Lower leg skin (tissue), 4 donors: ENCODE results near the gene KIR3DL2. TPM values are rescaled to one million over a fixed set of nuclear protein-coding genes. Genes with fewer than 3 reads are reported as not detected.
"Not testable (repeated sequence)": the region's sequence is repeated elsewhere in the genome, so short reads cannot be mapped to it uniquely, and the experiment has no call there.

Experiments
- DNase-seq, 2 donors: peaks; one replicate each; pipeline ENCODE4 v3.0.0-alpha.2; 2019; ENCODE audit warnings: low spot score in 2 of 2
- H3K4me3 ChIP-seq: fragments of 200-600 bp; sonication (generic); 2 replicates; pipeline ENCODE4 v1.5.1; 2017; ENCODE audit warnings: mild to moderate bottlenecking, low read depth; ENCODE audit not compliant: poor library complexity, severe bottlenecking
- CTCF ChIP-seq, 3 donors: fragments of 450-650 bp; IDR thresholded peaks; one replicate each; pipeline ENCODE4 v1.5.1; 2016; ENCODE audit warnings: antibody characterized with exemption in 3 of 3, mild to moderate bottlenecking in 3 of 3, moderate library complexity in 2 of 3
- POLR2A ChIP-seq, 2 donors: fragments of 450-650 bp; IDR thresholded peaks; one replicate each; pipeline ENCODE4 v1.6.1; 2016 to 2017; ENCODE audit warnings: antibody characterized with exemption in 2 of 2, mild to moderate bottlenecking in 1 of 2, moderate library complexity in 1 of 2
- WGBS, 2 donors: methylation state at CpG; one replicate each; pipeline ENCODE4 v1.1.5; 2018; 5-methylcytosine and 5-hydroxymethylcytosine counted together
- intact Hi-C: fragments of 100-400 bp; cut with DNase I; formaldehyde crosslinking; loops from one replicate; pipeline ENCODE4 v1.15.0; 2023; ENCODE audit warnings: low total_unique reads
- total RNA-seq, 4 donors: library from RNA; depleted of rRNA; stranded (reverse); fragments of >200 nt; gene quantifications; one replicate each; pipeline ENCODE4 v1.1.0, GENCODE V29; 2016

KIR3DL2 gene
- total RNA-seq, 4 donors from 2014 or later, result 0.19 TPM; not detected in 3

DNA sequence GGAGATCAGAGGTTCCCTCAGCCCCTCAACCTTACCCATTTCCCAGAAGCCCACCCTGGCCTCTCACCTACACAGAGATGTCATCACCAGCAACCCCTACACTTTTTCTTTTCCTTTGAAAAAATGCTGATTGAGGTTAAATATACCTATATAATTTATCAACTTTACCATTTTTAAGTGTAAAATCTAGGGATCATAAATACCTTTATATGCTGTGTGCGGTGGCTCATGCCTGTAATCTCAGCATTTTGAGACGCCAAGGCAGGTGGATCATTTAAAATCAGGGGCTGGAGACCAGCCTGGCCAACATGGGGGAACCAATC, 43.8 kb upstream of the KIR3DL2 start:
- WGBS, 2 donors, result 53 to 66% methylated on average over 2 of the region's 2 CpGs
- DNase-seq, result no peak
- intact Hi-C loops, result no loop called here
- no peak for TF ChIP-seq POLR2A (IDR thresholded peaks at IDR 0.05)
- no peak for TF ChIP-seq CTCF (IDR thresholded peaks at IDR 0.05)
- H3K4me3 ChIP-seq, result no peak overlapping the region

DNA sequence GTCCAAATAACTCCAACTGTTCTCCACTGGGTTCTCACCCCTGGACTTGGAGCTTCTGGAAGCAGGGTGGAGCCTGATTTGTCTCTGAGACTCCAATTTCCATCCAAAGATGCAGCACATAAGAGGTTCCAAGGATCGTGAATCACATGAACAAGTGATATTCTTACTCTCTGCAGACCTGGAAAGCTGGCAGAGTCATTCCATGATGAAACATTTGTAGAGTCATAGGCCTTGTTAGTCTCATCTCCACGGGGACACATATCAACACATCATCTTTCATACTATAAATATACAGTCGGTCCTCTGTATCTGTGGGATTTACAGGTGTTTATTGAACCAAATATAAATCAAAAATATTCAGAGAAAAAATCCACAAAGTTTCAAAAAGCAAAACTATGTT, 35.7 kb upstream of the KIR3DL2 start:
- intact Hi-C loops, H3K4me3 ChIP-seq: not testable (repeated sequence)
- WGBS, 2 donors, result 68 to 71% methylated on average over 3 of the region's 3 CpGs
- peak in 1 of 2 donors; percentile 3 for DNase-seq

GRCh38 chr19:54816251-54816650, 34.0 kb upstream of the KIR3DL2 start, which contains the start of gene KIR3DL1:
KIR3DL1 (plus strand) TSS chr19:54816468.
- WGBS, 2 donors, result 86 to 92% methylated on average over 16 to 17 of the region's 17 CpGs
- peak in 1 of 2 donors; percentile 39 for DNase-seq
- intact Hi-C loops, H3K4me3 ChIP-seq: not testable (repeated sequence)

DNA sequence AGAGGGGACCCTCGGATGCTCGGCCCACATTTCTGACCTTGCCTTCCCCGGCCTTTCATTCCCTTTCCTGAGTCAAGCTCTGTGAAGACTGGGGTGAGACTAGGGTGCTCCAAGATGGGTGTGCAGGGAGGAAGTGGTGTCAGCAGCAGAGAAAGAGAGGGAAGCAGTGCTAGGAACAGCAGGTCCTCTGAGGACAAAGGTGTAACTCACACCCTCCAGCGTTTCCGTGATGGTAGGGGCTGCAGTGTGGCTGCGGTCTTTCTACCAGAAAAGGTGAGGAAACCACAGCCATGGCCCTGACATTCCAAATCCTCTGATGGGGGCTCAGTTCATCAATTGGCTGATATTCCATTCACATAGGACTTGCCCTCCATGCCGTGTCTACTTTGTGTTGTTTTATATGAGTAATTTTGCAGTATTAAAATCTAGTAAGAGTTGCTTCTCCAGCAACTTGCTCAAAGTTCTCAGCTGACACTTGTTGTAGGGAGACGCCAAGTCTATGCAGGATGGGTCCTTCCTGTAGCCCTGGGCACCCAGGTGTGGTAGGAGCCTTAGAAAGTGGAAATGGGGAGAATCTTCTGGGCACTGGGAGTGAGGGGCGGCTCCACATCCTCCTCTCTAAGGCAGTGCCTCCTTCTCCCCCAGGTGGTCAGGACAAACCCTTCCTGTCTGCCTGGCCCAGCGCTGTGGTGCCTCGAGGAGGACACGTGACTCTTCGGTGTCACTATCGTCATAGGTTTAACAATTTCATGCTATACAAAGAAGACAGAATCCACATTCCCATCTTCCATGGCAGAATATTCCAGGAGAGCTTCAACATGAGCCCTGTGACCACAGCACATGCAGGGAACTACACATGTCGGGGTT, 32.3 kb upstream of the KIR3DL2 start:
- WGBS, 2 donors, result 86% methylated on average over 15 of the region's 15 CpGs
- peak in 1 of 2 donors; percentile 64 for DNase-seq
- intact Hi-C loops, result no loop called here
- no peak overlapping the region for H3K4me3 ChIP-seq
- TF ChIP-seq CTCF (IDR thresholded peaks at IDR 0.05) (no peak), POLR2A (IDR thresholded peaks at IDR 0.05) (no peak)

DNA sequence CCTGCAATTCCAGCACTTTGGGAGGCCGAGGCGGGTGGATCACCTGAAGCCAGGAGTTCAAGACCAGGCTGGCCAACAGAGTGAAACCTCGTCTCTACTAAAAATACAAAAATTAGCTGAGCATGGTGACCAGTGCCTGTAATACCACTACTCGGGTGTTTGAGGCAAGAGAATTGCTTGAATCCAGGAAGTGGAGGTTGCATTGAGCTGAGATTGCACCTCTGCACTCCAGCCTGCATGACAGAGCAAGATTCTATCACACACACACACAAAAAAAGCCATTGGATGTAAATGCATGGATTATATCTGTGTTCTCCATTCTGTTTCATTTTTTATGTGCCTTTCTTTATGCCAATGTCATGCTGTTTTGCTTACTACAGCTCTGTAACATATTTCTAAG, 25.8 kb upstream of the KIR3DL2 start:
- DNase-seq, H3K4me3 ChIP-seq, intact Hi-C loops: not testable (repeated sequence)
- WGBS, 2 donors, result 70 to 79% methylated on average over 4 of the region's 4 CpGs

DNA sequence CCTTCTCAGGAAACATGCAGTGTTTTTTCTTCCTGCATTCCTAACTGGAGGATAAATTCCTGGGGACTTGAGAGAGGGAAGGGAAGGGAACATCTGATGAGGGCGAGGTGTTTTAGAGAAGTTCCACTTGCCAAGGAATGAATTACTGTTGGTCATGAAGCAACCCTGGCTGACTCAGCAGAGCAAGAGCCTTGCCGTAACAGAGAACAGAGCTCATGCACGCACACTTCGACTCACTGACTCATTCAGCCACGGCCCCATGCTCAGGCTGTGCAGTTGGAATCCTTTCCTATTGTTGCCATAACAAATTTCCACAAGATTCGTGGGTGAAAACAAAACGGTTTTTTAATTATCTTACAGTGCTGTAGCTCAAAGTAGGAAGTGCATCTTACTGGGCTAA, 24.9 kb upstream of the KIR3DL2 start:
- WGBS, 2 donors, result 59 to 64% methylated on average over 7 of the region's 7 CpGs
- intact Hi-C loops, DNase-seq, H3K4me3 ChIP-seq: not testable (repeated sequence)

DNA sequence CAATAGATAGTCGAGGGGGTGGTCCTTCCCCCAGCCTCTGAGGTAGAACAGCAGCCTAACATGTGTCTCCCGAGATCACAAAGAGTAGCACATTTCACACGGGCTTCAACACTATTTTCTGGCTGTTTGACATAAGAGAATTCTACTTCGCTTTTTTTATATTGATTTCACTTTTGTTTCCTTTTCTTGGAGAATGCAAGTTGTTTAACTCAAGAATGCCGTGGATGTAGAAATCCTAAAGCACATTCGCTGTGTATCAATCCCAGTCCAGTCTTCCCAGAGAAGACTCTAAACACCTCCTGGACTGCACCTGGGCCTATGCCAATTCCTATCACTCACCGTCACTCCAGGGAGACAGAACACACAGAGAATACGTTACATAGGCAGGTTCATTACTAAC, 22.2 kb upstream of the KIR3DL2 start:
- 70 to 74% methylated on average over 8 of the region's 8 CpGs for WGBS, 2 donors
- intact Hi-C loops, H3K4me3 ChIP-seq, DNase-seq: not testable (repeated sequence)

DNA sequence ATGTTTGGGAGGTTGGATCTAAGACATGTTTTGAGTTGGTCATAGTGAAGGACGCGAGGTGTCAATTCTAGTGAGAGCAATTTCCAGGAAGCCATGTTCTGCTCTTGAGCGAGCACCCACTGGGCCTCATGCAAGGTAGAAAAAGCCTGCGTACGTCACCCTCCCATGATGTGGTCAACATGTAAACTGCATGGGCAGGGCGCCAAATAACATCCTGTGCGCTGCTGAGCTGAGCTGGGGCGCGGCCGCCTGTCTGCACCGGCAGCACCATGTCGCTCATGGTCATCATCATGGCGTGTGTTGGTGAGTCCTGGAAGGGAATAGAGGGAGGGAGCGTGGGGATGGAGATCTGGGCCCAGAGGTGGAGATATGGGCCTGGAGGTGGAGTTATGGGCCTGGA, 17.7 kb upstream of the KIR3DL2 start, which contains the start of gene KIR2DS4:
Gene KIR2DS4 (plus strand): TSS at position 181 of the 400 bp plus-strand sequence.
- WGBS, 2 donors, result 89 to 91% methylated on average over 14 of the region's 14 CpGs
- not testable (repeated sequence) for H3K4me3 ChIP-seq

DNA sequence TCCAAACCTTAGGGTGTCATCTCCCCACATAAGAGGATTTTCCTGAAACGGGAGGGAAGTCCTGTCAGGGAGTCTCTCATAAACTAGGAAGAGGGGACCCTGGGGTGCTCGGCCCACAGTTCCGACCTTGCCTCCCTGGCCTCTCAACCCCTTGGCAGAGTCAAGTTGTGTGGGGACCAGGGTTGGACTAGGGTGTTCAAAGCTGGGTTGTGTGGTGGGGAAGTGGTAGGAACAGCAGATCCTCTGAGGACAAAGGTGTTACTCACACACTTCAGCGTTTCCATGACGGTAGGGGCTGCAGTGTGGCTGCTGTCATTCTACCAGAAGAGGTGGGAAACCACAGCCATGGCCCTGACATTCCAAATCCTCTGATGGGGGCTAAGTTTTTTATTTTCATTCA, 15.1 kb upstream of the KIR3DL2 start:
- 70 to 83% methylated on average over 5 of the region's 5 CpGs for WGBS, 2 donors
- intact Hi-C loops, result not testable (repeated sequence)

More for the DNA sequence above, 17.7 kb upstream of the KIR3DL2 start, which contains the start of gene KIR2DS4:
- intact Hi-C loops, DNase-seq: not testable (repeated sequence)

GRCh38 chr19:54837522-54837921, 12.7 kb upstream of the KIR3DL2 start:
- 53 to 61% methylated on average over 2 of the region's 2 CpGs for WGBS, 2 donors
- DNase-seq, H3K4me3 ChIP-seq, intact Hi-C loops: not testable (repeated sequence)

More for the DNA sequence above, 15.1 kb upstream of the KIR3DL2 start:
- not testable (repeated sequence) for H3K4me3 ChIP-seq, DNase-seq

- H3K4me3 ChIP-seq, DNase-seq, intact Hi-C loops: not testable (repeated sequence)
- 68 to 74% methylated on average over 8 of the region's 8 CpGs for WGBS, 2 donors
These were observed 7.1 kb upstream of the KIR3DL2 start for GRCh38 chr19:54843171-54843570.
